K562 (cell line): ENCODE measurements around the gene HES6. TPM values are rescaled to one million over a fixed set of nuclear protein-coding genes. Genes with fewer than 3 reads are reported as not detected.

Source experiments
- ATF7 ChIP-seq: fragments of 450-650 bp; IDR thresholded peaks from 2 replicates; pipeline ENCODE4 v1.7.1; 2014; ENCODE audit warnings: mild to moderate bottlenecking, moderate library complexity
- BHLHE40 ChIP-seq: IDR thresholded peaks from 2 replicates; pipeline ENCODE4 v1.6.1; 2011; ENCODE audit warnings: low read length, improper control_type of control experiment
- CCNT2 ChIP-seq: IDR thresholded peaks from 2 replicates; pipeline ENCODE4 v1.6.1; 2011; ENCODE audit warnings: borderline replicate concordance, low read depth, mild to moderate bottlenecking, moderate library complexity, mixed read lengths, low read length; ENCODE audit not compliant: insufficient read length; ENCODE audit errors: extremely low read depth
- CHD2 ChIP-seq: IDR thresholded peaks from 2 replicates; pipeline ENCODE4 v1.6.1; 2011; ENCODE audit warnings: low read depth, low read length
- CLOCK ChIP-seq: fragments of 250-450 bp; sonication (Bioruptor Pico); IDR thresholded peaks from 2 replicates; pipeline ENCODE4 v1.4.0; 2020; ENCODE audit warnings: mild to moderate bottlenecking, moderate library complexity, borderline replicate concordance
- CXXC5 ChIP-seq: fragments of 250-450 bp; sonication (Bioruptor Pico); IDR thresholded peaks from 2 replicates; pipeline ENCODE4 v1.8.0; 2022; ENCODE audit warnings: inconsistent platforms, mild to moderate bottlenecking, moderate library complexity
- ETV5 ChIP-seq: sonication (generic); formaldehyde crosslinking; IDR thresholded peaks from 2 replicates; pipeline ENCODE4 v1.4.0; 2020; ENCODE audit warnings: low read depth, mild to moderate bottlenecking, missing genetic modification reagents
- FOXJ2 ChIP-seq: fragments of 200-800 bp; sonication (Bioruptor generic); IDR thresholded peaks from 2 replicates; pipeline ENCODE4 v1.6.1; 2016; ENCODE audit warnings: missing genetic modification characterization, missing compliant biosample characterization
- JUND ChIP-seq, 2 experiments: IDR thresholded peaks; 2 replicates in 1 of 2; 3 replicates in 1 of 2; pipeline ENCODE4 v1.6.1; 2011; ENCODE audit warnings: borderline replicate concordance in 2 of 2, low read depth in 2 of 2, low read length in 2 of 2, improper control_type of control experiment in 1 of 2, missing biosample characterization in 1 of 2, missing genetic modification characterization in 1 of 2, missing genetic modification reagents in 1 of 2
- KDM5B ChIP-seq: fragments of 200-600 bp; sonication (generic); IDR thresholded peaks from 2 replicates; pipeline ENCODE4 v1.6.1; 2012; ENCODE audit warnings: low read depth, mild to moderate bottlenecking, moderate library complexity, low read length, control low read depth, inconsistent platforms; ENCODE audit not compliant: insufficient replicate concordance
- MBD2 ChIP-seq: sonication (generic); IDR thresholded peaks from 2 replicates; pipeline ENCODE4 v1.6.1; 2016; ENCODE audit warnings: low read depth, borderline replicate concordance
- NEUROD1 ChIP-seq: fragments of 150-350 bp; IDR thresholded peaks from 2 replicates; pipeline ENCODE4 v1.6.1; 2014; ENCODE audit warnings: borderline replicate concordance, low read length, low read depth; ENCODE audit not compliant: partially characterized antibody
- RBBP5 ChIP-seq: fragments of 200-600 bp; sonication (generic); IDR thresholded peaks from 2 replicates; pipeline ENCODE4 v1.6.1; 2012; ENCODE audit warnings: borderline replicate concordance, mild to moderate bottlenecking, low read length, control low read depth, inconsistent platforms; ENCODE audit not compliant: insufficient read depth, poor library complexity, severe bottlenecking
- RBM15 ChIP-seq: fragments of 200-400 bp; formaldehyde crosslinking; IDR thresholded peaks from 2 replicates; pipeline ENCODE4 v1.6.1; 2018; ENCODE audit warnings: mild to moderate bottlenecking, low read length, moderate library complexity; ENCODE audit not compliant: insufficient read depth
- SMARCA5 ChIP-seq: fragments of 450-650 bp; IDR thresholded peaks from 2 replicates; pipeline ENCODE4 v1.6.1; 2016
- SP2 ChIP-seq: IDR thresholded peaks from 2 replicates; pipeline ENCODE4 v1.6.1; 2011; ENCODE audit warnings: mild to moderate bottlenecking, low read depth, low read length, moderate library complexity; ENCODE audit not compliant: poor library complexity, severe bottlenecking; ENCODE audit errors: extremely low read depth
- SREBF1 ChIP-seq: fragments of 150-350 bp; IDR thresholded peaks from 2 replicates; pipeline ENCODE4 v1.6.1; 2014; ENCODE audit warnings: antibody characterized with exemption, low read depth, low read length, borderline replicate concordance
- TCF7L2 ChIP-seq: fragments of 150-350 bp; IDR thresholded peaks from 2 replicates; pipeline ENCODE4 v1.6.1; 2016; ENCODE audit warnings: low read depth, mild to moderate bottlenecking, low read length, moderate library complexity
- ZKSCAN8 ChIP-seq: fragments of 200-800 bp; sonication (Bioruptor generic); IDR thresholded peaks from 2 replicates; pipeline ENCODE4 v1.6.1; 2016; ENCODE audit warnings: missing genetic modification characterization, missing compliant biosample characterization
- polyA plus RNA-seq, 8 experiments: library from polyadenylated mRNA; depleted of rRNA in 4 of 8; stranded (reverse) in 5 of 8; unstranded in 3 of 8; fragments of >200 nt; fragmentation: Nextera tagmentation in 2 of 8; fragmentation: Illumina TruSeq in 1 of 8; extraction: Ambion mirVana in 2 of 8; extraction: Trizol in 1 of 8; gene quantifications; 2 replicates each; pipeline versions ENCODE4 v1.2.1 to v1.2.3, GENCODE V29; 2011 to 2014; ENCODE audit warnings: inconsistent platforms in 1 of 8, missing spikeins in 1 of 8
- total RNA-seq, 7 experiments: library from RNA; depleted of rRNA in 6 of 7; stranded (reverse); fragments of >200 nt in 6 of 7; fragmentation: Illumina TruSeq in 2 of 7; extraction: Trizol in 2 of 7; gene quantifications; 2 replicates each; pipeline versions ENCODE4 v1.2.1 to v1.2.3, GENCODE V29; 2011 to 2021; ENCODE audit warnings: low replicate concordance in 1 of 7
- TF ChIP-seq, protein P1 (sequence below), 3 experiments: IDR thresholded peaks in 2 of 3; conservative IDR thresholded peaks in 1 of 3; 2 replicates each; pipeline ENCODE4 v1.5.1; 2011 to 2012; ENCODE audit warnings: low read length in 3 of 3, mild to moderate bottlenecking in 3 of 3, control low read depth in 2 of 3, improper control_type of control experiment in 1 of 3, inconsistent platforms in 1 of 3, low read depth in 1 of 3, mixed read lengths in 1 of 3, moderate library complexity in 1 of 3; ENCODE audit not compliant: insufficient read depth in 2 of 3

HES6 gene
- total and polyA plus RNA-seq, 9 of the 15 experiments (the other 6 are each of a cell fraction or from before 2014, with no cell fraction given): 6.2 to 133 (median 29.2) TPM

GRCh38 chr2:238288650-238289573 is 49.1 kb upstream of the HES6 start (continued):
- 0 out of 2 replicates have a peak, but pooled peaks have one; percentile 32 for TF ChIP-seq SREBF1
- peak; percentile 65; the same call in 1 of the 2 replicates for TF ChIP-seq JUND (IDR thresholded peaks at IDR 0.05; ENCODE audit: borderline replicate concordance, low read depth, low read length)
- no peak for TF ChIP-seq JUND (tag; IDR thresholded peaks at IDR 0.05; ENCODE audit: borderline replicate concordance, low read depth, low read length)
- no peak for TF ChIP-seq SMARCA5
- no peak for TF ChIP-seq RBM15
- TF ChIP-seq CLOCK: peak; percentile 100
- peak; percentile 81 for TF ChIP-seq CXXC5 (CRISPR knock-in tag)
- peak; percentile 70 for TF ChIP-seq TCF7L2
- TF ChIP-seq CHD2: peak; percentile 68
- peak; percentile 72 for TF ChIP-seq KDM5B
- peak; percentile 49 for TF ChIP-seq CCNT2
- 0 out of 2 replicates have a peak, but pooled peaks have one; percentile 30 for TF ChIP-seq ETV5
- TF ChIP-seq RBBP5: peak; percentile 39
- peak; percentile 97 for TF ChIP-seq ATF7
- TF ChIP-seq, protein P1, sequence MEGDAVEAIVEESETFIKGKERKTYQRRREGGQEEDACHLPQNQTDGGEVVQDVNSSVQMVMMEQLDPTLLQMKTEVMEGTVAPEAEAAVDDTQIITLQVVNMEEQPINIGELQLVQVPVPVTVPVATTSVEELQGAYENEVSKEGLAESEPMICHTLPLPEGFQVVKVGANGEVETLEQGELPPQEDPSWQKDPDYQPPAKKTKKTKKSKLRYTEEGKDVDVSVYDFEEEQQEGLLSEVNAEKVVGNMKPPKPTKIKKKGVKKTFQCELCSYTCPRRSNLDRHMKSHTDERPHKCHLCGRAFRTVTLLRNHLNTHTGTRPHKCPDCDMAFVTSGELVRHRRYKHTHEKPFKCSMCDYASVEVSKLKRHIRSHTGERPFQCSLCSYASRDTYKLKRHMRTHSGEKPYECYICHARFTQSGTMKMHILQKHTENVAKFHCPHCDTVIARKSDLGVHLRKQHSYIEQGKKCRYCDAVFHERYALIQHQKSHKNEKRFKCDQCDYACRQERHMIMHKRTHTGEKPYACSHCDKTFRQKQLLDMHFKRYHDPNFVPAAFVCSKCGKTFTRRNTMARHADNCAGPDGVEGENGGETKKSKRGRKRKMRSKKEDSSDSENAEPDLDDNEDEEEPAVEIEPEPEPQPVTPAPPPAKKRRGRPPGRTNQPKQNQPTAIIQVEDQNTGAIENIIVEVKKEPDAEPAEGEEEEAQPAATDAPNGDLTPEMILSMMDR (IDR thresholded peaks at IDR 0.05 in 2 of 3, conservative IDR thresholded peaks at IDR 0.05 in 1 of 3; ENCODE audit: insufficient read depth in 2 of 3, low read depth in 1 of 3, low read length in 3 of 3): peak in 2 of 3 experiments; percentile 5 to 37; a peak in 1 of 6 replicates
- TF ChIP-seq MBD2: peak; percentile 64; the same call in 1 of the 2 replicates
- TF ChIP-seq BHLHE40: peak; percentile 97
- no peak for TF ChIP-seq FOXJ2
- TF ChIP-seq ZKSCAN8 (CRISPR knock-in tag): no peak
- peak; percentile 63 for TF ChIP-seq SP2
- peak; percentile 60 for TF ChIP-seq NEUROD1
